ENCODE measurements around the gene FOXP1.
A peak's percentile ranks its signal among the peaks of the same experiment; 100 is the strongest.

Gene FOXP1

DNA sequence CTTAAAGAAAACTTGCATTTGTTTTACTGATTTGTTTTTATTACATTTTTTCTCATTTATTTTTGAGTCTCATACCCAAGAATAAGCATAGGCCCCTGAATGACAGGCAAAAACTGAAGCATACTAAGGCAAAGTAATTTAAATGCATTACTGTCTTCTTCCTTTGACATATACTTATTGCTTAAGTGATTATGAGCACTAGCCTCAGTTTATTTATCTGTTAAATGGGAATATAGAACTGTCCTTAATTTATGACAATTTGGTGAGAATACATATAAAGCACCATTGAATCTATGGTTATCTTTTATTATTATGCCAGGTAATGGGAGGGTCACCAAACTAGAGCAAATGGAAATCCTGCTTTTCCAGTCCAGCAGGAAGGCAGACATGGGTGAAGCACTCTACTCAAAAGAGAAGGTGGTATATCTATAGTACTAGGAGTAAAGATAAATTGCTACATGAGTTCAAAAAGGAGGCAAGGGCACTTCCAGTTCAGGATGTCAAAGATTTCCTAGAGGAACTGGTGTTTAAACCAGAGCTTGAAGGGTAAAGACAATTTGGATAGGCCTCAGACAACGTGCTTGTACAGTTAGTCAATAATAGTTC, 435.0 kb downstream of the FOXP1 start:
- no peak for DNase-seq (ENCODE audit: low spot score)

DNA sequence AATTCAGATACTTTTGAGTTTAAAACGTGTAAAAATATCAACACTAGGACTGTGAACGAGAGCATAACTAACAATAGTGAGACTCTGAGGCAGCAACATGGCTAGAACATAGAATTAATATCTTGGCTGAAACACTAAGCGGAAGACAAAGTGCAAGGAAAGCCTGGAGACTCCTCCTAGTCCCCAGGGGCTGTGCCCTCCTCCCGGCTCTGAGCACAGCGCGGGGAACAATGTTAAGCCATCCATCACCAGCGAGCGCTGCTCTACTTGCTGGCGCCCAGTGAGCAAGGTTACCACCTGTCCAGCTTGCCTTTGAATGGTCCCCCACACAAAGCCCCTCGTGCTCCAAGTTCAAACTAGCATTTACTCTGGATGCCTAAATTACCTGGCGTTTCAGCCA, 436.9 kb downstream of the FOXP1 start:
- DNase-seq (ENCODE audit: low spot score) = no peak

DNA sequence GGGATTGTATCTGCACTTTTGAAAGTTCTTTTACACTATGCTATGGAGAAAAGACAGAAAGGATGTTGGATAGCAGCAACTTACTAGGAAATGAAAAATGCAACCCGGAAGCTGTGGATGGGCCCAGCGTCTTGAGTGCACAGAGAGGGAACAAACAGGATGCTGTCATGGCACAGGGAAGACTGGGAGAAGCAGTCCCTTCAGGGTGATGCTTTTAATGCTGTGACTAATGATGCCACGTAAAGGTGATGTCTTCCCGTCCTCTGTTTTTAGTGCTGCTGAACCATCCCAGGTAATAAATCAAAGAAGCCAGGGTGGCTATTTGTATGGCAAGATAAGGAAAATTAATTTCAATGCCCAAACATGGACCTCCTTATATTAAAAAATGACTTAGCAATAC, 437.6 kb downstream of the FOXP1 start:
- DNase-seq (ENCODE audit: low spot score) = no peak

DNA sequence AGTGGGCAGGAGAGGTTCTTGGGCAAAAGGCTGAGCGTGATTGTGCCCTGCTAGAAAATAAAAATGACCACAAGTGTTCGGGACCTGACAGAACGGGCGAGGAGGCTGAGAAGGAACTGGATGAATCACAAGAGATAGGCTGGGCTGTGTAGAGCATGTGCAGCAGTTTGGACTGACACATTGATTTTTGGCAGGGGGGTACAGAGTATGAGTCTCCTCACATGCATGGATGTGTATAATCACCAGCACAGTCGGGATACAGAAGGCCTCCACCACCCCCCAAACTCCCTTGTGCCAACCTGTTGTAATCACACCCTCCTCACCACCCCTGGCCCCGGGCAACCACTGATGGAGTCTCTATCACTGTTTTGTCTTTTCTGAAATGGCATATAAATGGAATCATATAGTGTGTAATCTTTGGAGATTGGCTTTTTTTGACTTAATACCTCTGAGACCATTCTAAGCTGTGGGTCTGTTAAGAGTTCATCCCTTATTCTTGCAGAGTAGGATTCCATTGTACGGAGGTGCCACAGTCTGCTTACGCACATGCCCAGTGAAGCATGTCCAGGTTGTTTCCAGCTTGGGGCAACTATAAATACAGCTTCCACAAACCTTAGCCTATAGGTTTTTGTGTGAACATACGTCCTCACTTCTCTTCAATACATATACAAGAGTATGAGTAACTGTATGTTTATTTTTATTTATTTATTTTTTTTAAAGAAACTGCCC, 438.8 kb downstream of the FOXP1 start:
- no peak for DNase-seq (ENCODE audit: low spot score)

DNA sequence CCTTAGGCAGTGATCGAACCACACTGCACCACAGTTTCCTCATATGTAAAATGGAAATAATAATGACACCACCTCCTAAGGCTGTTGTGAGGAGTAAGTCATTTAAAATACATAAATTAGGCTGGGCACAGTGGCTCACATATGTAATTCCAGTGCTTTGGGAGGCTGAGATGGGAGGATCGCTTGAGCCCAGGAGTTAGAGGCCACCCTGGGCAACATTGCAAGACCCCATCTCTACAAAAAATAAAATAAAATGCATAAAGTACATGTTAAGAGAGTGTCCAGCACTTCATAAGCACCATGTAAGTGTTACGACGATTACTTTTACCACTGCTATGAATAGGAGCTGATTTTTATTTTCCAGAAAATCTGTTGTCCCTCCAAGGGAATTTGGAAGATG, 440.0 kb downstream of the FOXP1 start:
- no peak for DNase-seq (ENCODE audit: low spot score)

DNA sequence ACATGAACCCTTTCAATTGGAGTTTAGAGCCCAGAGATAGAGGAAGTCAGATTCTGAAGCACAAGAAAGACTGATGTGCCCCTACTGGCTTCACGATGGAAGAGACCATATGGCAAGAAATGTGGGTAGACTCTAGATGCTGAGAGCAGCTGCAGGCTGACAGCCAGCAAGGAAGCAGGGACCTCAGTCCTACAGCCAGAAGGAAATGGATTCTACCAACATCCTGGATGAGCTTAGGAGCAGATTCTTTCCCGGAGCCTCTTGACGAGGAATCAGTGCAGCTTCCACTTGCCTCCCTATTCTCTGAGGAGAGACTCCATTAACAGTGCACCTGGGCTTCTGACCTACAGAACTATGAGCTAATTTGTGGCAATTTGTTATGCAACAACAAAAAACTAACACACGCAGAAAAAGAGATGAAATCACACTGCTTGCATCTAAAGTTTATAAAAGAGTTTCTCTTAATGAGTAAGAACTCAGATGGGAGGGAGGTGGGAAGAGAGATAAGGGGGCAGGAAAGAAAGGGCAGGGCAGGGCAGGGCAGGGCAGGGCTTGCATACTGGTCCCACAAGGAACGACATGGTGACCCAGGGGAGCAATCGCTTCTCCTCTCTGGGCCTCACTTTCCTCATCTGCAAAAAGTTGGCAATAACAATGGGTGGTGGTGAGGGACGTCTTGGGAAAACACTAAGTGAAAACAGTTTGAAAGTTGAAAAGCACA, 440.9 kb downstream of the FOXP1 start:
- DNase-seq (ENCODE audit: low spot score) = no peak

DNA sequence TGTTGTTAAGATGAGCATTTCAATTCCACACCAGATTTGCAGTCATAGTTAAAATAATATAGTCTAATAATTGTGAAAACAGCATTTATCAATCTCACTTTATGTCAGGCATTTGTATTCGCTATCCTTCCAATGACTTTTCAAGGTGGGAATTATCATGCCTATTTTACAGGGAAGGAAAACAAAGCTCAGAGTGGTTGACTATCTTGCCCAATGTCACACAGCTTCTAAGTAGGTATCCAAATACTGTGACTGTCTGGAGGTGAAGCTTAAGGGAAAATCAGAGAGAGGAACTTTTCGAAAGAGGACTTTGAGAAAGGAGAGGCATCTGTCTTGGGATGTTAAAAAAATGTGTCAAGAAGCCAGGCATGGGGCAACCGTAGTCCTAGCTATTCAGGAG, 443.1 kb downstream of the FOXP1 start:
- no peak for DNase-seq (ENCODE audit: low spot score)

DNA sequence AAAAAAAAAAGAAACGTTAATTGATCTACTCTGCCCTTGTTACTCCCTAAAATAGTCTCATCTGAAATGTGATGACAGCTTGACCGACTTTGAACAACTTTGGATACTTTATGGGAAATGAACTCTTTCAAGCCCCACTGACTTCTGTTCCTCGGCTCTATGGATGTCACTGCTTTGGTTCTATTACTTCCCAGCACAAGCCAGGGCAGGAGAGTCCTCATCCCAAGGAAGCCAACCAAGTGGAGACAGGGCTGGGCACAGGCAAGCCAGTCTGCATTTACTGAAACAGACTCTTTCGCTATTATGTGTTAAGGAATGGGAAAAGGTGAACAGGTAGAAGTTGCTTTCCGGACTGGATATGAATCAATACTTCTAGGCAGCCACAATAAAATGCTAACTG, 444.0 kb downstream of the FOXP1 start:
- no peak for DNase-seq (ENCODE audit: low spot score)

DNA sequence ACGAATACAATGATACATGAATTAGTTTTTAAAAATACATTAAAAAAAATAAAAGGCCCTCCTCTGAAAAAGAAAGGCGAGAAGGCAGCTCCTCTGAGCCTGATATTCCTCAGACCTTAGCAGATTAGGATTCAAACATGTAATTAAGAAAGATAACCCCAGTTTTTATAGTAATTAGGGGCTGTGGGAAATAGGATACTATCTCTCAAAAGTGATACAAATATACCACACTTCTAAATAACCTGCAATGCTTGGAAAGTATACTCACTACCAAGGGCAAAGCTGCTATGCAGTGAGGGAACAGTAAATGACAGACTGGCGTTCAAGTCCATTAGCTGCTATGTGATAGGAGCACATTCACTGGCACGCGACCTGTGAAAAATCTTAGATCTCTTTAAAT, 445.1 kb downstream of the FOXP1 start:
- DNase-seq (ENCODE audit: low spot score) = no peak

DNA sequence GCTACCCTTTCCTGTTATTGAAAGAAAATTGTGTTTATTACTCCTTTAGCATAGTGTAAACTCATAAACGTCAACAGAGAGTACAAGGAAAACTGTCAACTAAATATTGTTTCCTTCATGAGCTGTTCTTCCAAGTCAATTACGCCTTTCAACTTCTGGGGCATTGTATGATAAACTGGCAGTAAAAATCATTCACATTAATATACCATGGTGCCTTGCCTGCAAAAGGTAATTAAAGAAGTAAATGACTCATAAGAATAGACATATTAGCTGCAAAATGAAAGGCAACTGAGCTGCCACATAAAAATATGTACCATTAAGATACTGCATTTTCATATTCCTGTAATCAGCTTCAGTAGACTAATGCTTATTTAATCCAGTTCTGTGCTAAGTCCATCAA, 447.3 kb downstream of the FOXP1 start:
- DNase-seq (ENCODE audit: low spot score) = no peak

DNA sequence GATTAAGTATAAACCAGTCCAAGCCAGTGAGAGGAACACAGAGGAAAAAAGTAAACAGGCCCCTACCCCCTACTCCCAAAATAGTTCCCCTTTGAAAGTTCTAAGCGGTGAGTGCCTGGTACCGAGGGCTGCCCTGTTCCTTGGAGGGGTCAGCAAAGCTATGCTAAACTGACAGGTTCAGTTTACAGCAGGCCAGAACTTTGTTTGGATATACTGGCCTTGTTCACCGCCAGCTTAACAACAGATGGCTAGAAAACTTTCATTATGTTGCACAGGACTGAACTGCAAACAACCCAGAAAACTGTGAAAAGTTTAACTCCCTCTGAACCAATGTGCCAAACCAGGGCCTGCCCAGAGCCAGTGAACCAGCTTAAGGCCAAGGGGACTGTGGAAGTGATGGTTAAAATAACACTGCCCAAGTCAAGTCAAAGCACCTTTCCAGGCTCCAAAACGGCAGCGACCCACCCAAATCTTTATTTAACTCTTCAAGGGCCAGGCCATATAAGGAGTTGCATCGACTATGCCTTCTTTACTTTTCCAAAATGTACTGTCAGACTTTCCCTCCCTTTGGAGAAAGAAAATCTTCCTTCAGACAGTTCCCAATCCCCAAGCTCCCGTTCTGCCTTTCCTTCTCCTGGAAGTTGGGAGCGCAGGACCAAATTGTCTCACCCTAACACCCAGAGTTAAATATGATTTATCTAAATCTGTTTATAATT, 448.0 kb downstream of the FOXP1 start:
- no peak for DNase-seq (ENCODE audit: low spot score)

DNA sequence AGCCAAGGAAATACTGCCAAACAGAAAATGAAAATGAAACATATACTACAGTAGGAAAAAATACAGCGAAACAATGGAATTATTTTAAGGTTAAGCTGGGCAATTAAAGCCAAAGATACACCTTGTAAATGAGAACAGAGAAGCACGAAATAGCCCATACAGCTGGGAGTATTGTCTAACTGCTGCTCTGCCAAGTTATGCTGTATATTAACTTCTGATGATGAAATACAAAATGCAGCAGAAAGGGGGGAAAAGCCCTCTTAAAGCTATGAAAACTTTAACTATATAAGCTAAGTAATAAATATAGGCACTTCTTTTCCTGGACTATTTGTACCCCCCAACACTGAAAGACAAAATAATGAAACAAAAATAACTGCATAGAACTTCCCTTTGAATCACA, 449.0 kb downstream of the FOXP1 start:
- DNase-seq (ENCODE audit: low spot score) = no peak

DNA sequence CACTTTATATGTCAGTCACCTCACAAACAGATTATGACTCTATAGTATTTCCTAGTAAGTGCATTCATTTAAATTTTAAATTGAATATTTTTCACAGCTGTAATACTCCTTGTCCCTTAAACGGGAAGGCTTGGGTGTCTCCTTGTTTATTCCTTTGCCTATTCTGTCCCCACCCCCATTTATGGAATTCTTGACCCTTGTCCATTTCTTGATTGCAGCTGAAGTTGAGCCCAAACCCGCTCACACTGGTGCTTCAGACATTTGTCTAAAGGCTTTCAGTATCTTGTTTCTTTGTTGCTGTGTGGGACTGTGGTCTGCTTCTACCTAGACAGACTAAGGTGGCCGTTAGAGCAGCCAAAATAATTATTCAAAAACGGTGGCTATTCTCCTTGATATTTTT, 449.7 kb downstream of the FOXP1 start:
- no peak for DNase-seq (ENCODE audit: low spot score)

DNA sequence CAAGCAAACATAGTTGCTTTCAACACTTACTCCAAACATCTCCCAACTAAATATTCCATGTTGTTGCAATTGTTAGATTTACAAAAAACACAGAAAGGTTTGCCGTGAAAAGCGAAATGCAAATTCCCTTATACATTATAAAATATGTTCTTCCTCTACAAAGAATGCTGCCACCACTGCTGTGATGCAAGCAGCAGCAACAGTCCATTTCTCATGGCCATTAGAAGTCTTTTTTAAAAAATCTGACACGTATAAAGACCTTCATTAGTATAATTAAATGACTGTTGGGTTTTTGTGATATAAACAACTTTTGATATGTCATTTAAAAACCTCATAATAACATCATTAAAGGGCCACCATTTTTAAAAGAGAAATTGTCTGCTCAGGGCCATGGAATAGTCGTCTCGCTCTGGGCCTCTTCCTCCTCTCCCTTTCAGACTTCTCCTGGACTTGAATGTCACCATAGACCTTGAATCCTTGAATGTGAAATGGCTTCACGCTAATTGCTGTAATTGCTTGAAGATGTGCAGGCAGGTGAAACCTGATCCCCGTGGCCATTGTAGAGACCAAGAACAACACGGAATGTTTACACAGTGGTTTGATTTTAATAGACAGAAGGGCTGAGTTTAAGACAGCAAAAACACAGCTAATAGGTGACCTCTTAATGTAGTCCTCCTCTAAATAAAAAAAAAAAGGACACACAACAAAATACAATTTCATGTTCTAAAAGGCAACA, 450.4 kb downstream of the FOXP1 start:
- no peak for DNase-seq (ENCODE audit: low spot score)

DNA sequence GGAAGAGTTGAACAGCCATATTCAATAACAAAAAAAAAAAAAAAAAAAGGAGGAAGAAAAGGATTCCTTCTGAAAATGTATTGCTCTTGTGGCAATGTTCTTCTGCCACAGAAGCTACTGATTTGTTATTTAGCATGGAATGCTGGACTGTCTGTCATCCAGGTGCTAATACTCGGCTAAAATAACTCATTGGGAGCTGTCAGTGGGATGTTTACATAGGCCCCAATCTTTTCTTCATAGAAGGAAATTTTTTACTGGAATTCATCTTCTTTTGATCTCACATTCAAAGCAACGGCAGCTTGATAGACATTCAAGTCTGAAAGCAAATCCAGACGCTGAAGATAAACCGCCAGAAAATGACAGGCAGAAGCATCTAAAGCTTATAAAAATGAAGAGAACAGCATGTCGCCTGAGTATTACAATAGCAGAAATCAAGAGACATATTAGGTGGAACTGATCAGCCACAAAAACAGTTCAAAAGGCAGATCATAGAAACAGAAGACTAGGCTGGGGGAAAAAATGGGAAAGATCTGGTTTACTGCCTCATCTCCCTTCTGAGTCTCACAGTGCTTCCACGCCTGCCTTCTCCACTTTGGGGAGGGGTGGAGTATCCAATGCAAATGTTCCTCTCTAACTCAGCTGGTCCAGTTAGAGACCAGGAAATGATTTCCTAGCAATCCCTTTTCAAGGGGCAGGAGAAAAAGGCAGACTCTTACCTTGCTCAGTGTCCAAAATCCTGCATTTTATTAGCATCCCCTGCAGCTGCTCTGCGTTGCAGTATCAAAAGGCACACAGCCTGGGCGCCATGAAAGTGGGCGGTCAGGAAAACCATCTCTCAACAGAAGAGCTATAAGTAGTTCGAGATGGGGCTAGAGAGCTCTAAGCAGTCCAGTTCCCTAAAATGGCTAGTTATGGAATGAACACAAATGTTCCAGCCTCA, 451.9 kb downstream of the FOXP1 start:
- DNase-seq (ENCODE audit: low spot score) = peak; percentile 26

DNA sequence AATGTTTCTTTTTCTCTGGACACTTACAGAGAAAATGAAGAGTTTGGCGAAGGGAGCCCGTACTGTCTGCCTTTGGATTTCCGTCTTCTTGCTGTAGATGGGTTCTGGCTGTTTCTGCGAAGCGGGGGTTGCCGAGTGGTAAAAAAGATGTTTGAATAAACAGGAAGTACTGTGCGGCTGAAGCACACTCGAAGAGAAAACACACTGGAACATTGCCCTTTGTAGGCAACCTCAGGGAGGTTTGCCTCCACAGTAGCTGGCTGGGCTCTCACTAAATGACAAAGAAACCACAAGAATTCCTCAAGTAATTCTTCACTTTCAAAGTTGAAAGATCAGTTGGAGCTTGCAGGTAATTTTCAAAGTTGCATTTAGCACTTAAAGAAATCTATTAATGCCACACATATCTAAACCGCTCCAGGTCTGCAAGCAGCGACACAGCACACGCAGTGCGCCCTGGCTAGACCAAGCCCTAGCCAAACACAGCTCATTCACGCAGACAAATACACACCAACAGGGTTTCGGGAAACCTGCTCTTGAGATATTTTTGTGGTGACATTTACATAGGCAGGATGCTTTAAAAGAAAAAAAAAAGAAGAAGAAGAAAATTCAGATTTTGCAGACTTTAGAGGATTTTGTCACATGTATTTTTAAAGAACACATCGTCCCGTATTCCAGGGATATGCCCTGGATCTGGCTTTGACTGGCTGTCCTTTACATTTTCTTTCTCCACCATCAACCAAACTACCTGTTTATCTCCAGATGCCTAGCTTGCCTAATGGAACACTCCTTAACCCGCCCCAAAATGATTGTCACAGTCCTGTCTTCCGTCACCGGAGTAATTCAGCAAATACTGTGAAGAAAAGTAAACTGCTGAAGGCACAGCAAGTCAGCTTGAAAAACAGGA, 452.8 kb downstream of the FOXP1 start:
- peak; percentile 73 for DNase-seq (ENCODE audit: low spot score)

DNA sequence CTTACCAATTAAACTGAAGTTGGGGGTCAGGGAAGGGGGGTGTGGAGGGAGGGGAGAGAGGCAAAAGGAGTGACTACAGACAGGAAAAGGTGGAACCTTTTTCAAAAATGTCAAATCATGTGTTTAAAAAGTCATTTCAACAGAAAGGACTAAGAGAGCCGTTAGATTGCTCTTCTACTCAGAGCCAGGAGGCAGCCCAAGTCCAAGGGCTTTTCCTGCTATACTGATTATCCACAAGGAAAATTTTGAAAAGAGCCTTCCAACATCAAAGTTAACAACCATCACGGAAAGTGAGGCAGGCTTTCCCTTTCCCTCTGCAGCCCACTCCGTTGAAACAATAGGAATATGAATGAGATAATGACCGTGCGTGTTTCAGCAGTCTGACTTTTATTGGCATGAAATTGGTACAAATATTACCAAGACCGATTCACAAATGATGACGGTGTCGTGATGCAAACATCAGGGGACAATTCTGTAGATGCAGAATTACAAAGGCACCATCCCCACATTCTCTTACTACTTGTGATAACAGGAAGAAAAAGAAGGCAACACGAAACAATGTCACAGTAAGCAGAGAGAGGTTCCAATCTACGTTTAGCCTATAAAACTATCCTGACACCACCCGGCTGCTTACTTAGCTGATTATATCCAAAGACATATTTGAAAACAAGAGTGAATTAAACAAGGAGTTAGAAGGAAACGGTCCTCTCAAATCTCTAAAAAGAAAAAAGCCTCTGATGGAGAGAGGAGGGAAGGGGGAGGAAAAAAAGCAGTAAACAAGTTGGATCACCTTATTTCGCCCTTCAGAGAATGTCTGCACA, 453.7 kb downstream of the FOXP1 start:
- DNase-seq (ENCODE audit: low spot score) = peak; percentile 40

DNA sequence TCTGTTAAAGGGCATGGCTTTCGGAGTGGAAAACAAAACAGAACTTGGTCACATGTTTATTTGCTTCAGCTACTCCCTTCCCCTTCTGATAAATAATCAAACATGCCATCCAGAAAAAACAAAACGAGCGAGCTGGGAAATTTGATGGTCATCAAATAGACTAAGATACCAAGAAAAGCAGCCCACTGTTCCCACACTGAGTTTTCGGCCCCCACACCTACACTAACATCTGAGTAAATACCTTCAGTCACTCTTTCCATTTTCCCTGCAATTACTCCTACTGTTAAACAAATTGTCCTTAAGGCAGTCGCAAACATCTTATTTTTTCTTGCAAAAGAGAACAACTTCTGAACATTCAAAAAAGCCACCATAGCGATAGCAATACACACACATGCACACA, 454.6 kb downstream of the FOXP1 start:
- DNase-seq (ENCODE audit: low spot score) = no peak

DNA sequence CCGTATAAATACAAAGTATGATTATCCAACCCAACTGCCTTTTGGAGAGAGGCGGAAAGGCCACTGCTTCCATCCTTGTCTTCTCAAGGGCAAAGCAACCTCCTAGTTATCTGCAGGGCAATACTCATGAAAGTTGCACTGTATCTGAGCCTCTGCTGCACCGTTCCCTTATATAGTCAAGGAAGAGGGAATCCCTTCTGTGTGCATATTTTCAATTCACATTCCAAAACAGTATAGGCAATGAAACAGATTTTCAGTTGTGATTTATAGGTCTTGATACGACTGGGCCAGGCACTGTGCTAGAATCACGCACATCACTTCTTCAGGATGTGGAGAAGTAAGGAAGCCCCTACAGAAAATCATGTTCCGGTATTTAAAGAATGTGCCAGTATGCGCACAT, 455.7 kb downstream of the FOXP1 start:
- no peak for DNase-seq (ENCODE audit: low spot score)
